A673 (cell line): Measurements from ENCODE around the gene CLHC1.

ENCODE experiments used
- EZH2 ChIP-seq: fragments of 200-600 bp; sonication (generic); IDR thresholded peaks from 2 replicates; pipeline ENCODE4 v1.6.1; 2017; ENCODE audit warnings: borderline replicate concordance, low read depth, mild to moderate bottlenecking, mixed read lengths, antibody characterized with exemption, low read length; ENCODE audit not compliant: poor library complexity, severe bottlenecking
- TF ChIP-seq, protein P1 (sequence below): fragments of 300-800, 200-600 bp; sonication (generic); conservative IDR thresholded peaks from 2 replicates; pipeline ENCODE4 v1.5.1; 2017; ENCODE audit warnings: low read depth, mild to moderate bottlenecking, antibody characterized with exemption, low read length, moderate library complexity, mixed read lengths

DNA sequence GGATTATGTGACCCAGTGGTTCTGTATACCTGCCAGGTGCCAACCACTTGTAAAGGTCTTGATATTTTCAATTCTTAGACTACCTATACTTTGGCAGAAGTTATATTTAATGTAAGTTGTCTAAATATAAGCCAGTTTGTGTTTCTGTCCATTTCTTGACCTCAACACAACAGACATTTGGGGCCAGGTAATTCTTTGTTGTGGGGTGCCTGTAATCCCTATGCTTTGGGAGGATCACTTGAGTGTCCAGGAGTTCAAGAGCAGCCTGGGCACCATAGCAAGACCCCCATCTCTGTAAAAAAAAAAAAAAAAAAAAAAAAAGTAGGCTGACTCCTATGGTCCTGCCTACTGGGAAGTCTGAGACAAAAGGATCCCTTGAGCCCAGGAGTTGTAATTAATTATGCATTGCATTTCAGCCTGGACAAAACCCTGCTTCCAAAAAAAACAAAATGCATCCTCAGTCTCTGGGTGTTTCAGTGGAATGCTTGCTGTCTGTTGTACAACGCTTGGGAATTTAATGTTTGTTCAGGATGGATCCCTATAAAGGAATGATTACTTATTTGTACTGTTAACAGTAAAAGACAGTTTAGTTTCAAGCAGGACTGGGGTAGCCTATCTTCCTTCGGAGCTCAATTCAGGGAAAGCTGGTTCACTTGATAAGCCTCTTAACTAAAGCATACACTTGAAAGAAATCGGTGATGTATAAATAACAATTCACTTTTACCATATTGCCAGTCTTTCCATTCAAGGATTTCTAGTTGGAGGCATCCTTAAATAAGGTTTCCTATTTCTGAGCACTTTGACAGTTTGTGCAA lies 3.8 kb upstream of the CLHC1 start:
- TF ChIP-seq, protein P1, sequence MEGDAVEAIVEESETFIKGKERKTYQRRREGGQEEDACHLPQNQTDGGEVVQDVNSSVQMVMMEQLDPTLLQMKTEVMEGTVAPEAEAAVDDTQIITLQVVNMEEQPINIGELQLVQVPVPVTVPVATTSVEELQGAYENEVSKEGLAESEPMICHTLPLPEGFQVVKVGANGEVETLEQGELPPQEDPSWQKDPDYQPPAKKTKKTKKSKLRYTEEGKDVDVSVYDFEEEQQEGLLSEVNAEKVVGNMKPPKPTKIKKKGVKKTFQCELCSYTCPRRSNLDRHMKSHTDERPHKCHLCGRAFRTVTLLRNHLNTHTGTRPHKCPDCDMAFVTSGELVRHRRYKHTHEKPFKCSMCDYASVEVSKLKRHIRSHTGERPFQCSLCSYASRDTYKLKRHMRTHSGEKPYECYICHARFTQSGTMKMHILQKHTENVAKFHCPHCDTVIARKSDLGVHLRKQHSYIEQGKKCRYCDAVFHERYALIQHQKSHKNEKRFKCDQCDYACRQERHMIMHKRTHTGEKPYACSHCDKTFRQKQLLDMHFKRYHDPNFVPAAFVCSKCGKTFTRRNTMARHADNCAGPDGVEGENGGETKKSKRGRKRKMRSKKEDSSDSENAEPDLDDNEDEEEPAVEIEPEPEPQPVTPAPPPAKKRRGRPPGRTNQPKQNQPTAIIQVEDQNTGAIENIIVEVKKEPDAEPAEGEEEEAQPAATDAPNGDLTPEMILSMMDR = no peak
- no peak for TF ChIP-seq EZH2
